GM12878 (cell line): Measurements from ENCODE around the gene GSX1. TPM values are rescaled to one million over a fixed set of nuclear protein-coding genes. Genes with fewer than 3 reads are reported as not detected.

ENCODE experiments used
- BMI1 ChIP-seq: fragments of 450-650 bp; IDR thresholded peaks from 2 replicates; pipeline ENCODE4 v1.6.1; 2016; ENCODE audit warnings: mild to moderate bottlenecking, moderate library complexity, borderline replicate concordance
- MEF2B ChIP-seq: fragments of 450-650 bp; IDR thresholded peaks from 2 replicates; pipeline ENCODE4 v1.6.1; 2018; ENCODE audit warnings: mild to moderate bottlenecking, moderate library complexity; ENCODE audit not compliant: partially characterized antibody, poor library complexity, severe bottlenecking
- NFIC ChIP-seq: IDR thresholded peaks from 2 replicates; pipeline ENCODE4 v1.6.1; 2012; ENCODE audit warnings: low read depth, mild to moderate bottlenecking, inconsistent platforms, low read length, moderate library complexity
- TAF1 ChIP-seq: IDR thresholded peaks from 2 replicates; pipeline ENCODE4 v1.6.1; 2011; ENCODE audit warnings: mild to moderate bottlenecking, low read depth, low read length, borderline replicate concordance
- TARDBP ChIP-seq: IDR thresholded peaks from 2 replicates; pipeline ENCODE4 v1.6.1; 2016; ENCODE audit warnings: borderline replicate concordance
- TCF12 ChIP-seq: IDR thresholded peaks from 2 replicates; pipeline ENCODE4 v1.6.1; 2011; ENCODE audit warnings: low read depth, mild to moderate bottlenecking, low read length
- polyA plus RNA-seq, 11 experiments: library from polyadenylated mRNA; depleted of rRNA in 4 of 11; unstranded in 6 of 11; stranded (reverse) in 5 of 11; fragments of >200 nt; fragmentation: Nextera tagmentation in 4 of 11; fragmentation: Illumina TruSeq in 1 of 11; extraction: Ambion mirVana in 4 of 11; extraction: Trizol in 1 of 11; gene quantifications; 1 replicate in 1 of 11; 2 replicates in 10 of 11; pipeline versions ENCODE4 v1.2.1 to v1.2.3, GENCODE V29; 2011 to 2016; ENCODE audit warnings: inconsistent platforms in 2 of 11, missing spikeins in 2 of 11, low read depth in 1 of 11
- total RNA-seq, 4 experiments: library from RNA; depleted of rRNA in 3 of 4; stranded (reverse); fragments of >200 nt in 3 of 4; fragmentation: Illumina TruSeq in 1 of 4; extraction: Trizol in 1 of 4; gene quantifications; 2 replicates each; pipeline versions ENCODE4 v1.2.1 to v1.2.3, GENCODE V29; 2013 to 2021
- TF ChIP-seq, protein P1 (sequence below): fragments of 450-650 bp; IDR thresholded peaks from 2 replicates; pipeline ENCODE4 v1.6.1; 2018; ENCODE audit warnings: mild to moderate bottlenecking, low read depth, moderate library complexity; ENCODE audit not compliant: partially characterized antibody
- TF ChIP-seq, protein P2 (sequence below): fragments of 450-650 bp; IDR thresholded peaks from 2 replicates; pipeline ENCODE4 v1.6.1; 2017; ENCODE audit warnings: mild to moderate bottlenecking
- TF ChIP-seq, protein P3 (sequence below): fragments of 450-650 bp; IDR thresholded peaks from 2 replicates; pipeline ENCODE4 v1.6.1; 2017; ENCODE audit warnings: antibody characterized with exemption, mild to moderate bottlenecking, moderate library complexity

GSX1 gene
- total and polyA plus RNA-seq, 10 of the 15 experiments (the other 5 are each of a cell fraction or from before 2014, with no cell fraction given): not detected

DNA sequence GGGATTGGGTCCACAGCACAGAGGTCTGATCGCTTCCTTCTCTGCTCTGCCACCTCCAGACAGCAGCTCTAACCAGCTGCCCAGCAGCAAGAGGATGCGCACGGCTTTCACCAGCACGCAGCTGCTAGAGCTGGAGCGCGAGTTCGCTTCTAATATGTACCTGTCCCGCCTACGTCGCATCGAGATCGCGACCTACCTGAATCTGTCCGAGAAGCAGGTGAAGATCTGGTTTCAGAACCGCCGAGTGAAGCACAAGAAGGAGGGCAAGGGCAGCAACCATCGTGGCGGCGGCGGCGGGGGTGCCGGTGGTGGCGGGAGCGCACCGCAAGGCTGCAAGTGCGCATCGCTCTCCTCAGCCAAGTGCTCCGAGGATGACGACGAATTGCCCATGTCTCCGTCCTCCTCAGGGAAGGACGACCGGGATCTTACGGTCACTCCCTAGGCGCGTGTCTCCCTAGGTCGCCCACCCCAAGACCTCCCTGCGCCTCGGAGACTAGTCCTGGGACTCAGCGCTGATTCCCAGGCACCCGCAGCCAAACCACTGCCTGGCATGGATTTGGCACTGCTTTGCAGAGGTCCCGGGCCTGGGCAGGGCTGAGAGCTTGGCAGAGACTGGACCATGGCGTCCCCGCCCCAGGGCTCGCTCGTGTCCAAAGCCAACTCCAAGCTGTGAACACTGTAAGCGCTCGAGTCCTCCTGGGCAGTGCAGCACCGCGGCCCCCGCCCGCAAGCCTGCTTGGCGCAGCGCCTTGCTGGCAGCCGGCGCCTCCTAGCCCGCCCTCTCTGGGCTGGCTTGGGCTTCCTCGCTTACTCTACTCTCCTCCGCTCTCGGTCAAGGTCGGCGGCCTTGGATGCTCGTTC, 1.5 kb downstream of the GSX1 start (continued):
- TF ChIP-seq, protein P1, sequence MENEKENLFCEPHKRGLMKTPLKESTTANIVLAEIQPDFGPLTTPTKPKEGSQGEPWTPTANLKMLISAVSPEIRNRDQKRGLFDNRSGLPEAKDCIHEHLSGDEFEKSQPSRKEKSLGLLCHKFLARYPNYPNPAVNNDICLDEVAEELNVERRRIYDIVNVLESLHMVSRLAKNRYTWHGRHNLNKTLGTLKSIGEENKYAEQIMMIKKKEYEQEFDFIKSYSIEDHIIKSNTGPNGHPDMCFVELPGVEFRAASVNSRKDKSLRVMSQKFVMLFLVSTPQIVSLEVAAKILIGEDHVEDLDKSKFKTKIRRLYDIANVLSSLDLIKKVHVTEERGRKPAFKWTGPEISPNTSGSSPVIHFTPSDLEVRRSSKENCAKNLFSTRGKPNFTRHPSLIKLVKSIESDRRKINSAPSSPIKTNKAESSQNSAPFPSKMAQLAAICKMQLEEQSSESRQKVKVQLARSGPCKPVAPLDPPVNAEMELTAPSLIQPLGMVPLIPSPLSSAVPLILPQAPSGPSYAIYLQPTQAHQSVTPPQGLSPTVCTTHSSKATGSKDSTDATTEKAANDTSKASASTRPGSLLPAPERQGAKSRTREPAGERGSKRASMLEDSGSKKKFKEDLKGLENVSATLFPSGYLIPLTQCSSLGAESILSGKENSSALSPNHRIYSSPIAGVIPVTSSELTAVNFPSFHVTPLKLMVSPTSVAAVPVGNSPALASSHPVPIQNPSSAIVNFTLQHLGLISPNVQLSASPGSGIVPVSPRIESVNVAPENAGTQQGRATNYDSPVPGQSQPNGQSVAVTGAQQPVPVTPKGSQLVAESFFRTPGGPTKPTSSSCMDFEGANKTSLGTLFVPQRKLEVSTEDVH: no peak
- TF ChIP-seq BMI1 (no peak), TARDBP (no peak), MEF2B (no peak), TAF1 (no peak), NFIC (no peak), TCF12 (no peak)
- TF ChIP-seq, protein P2, sequence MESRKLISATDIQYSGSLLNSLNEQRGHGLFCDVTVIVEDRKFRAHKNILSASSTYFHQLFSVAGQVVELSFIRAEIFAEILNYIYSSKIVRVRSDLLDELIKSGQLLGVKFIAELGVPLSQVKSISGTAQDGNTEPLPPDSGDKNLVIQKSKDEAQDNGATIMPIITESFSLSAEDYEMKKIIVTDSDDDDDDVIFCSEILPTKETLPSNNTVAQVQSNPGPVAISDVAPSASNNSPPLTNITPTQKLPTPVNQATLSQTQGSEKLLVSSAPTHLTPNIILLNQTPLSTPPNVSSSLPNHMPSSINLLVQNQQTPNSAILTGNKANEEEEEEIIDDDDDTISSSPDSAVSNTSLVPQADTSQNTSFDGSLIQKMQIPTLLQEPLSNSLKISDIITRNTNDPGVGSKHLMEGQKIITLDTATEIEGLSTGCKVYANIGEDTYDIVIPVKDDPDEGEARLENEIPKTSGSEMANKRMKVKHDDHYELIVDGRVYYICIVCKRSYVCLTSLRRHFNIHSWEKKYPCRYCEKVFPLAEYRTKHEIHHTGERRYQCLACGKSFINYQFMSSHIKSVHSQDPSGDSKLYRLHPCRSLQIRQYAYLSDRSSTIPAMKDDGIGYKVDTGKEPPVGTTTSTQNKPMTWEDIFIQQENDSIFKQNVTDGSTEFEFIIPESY: no peak
- TF ChIP-seq, protein P3, sequence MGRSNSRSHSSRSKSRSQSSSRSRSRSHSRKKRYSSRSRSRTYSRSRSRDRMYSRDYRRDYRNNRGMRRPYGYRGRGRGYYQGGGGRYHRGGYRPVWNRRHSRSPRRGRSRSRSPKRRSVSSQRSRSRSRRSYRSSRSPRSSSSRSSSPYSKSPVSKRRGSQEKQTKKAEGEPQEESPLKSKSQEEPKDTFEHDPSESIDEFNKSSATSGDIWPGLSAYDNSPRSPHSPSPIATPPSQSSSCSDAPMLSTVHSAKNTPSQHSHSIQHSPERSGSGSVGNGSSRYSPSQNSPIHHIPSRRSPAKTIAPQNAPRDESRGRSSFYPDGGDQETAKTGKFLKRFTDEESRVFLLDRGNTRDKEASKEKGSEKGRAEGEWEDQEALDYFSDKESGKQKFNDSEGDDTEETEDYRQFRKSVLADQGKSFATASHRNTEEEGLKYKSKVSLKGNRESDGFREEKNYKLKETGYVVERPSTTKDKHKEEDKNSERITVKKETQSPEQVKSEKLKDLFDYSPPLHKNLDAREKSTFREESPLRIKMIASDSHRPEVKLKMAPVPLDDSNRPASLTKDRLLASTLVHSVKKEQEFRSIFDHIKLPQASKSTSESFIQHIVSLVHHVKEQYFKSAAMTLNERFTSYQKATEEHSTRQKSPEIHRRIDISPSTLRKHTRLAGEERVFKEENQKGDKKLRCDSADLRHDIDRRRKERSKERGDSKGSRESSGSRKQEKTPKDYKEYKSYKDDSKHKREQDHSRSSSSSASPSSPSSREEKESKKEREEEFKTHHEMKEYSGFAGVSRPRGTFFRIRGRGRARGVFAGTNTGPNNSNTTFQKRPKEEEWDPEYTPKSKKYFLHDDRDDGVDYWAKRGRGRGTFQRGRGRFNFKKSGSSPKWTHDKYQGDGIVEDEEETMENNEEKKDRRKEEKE: no peak
